HG03060 (cell line): ENCODE results near the gene PAFAH2.

Experiments
- ATAC-seq: cut with Tn5 transposase; IDR thresholded peaks from one replicate; pipeline ENCODE4 v1.9.1; 2021; ENCODE audit warnings: low read depth, moderate number of reproducible peaks; ENCODE audit not compliant: unreplicated experiment

The PAFAH2 gene

DNA sequence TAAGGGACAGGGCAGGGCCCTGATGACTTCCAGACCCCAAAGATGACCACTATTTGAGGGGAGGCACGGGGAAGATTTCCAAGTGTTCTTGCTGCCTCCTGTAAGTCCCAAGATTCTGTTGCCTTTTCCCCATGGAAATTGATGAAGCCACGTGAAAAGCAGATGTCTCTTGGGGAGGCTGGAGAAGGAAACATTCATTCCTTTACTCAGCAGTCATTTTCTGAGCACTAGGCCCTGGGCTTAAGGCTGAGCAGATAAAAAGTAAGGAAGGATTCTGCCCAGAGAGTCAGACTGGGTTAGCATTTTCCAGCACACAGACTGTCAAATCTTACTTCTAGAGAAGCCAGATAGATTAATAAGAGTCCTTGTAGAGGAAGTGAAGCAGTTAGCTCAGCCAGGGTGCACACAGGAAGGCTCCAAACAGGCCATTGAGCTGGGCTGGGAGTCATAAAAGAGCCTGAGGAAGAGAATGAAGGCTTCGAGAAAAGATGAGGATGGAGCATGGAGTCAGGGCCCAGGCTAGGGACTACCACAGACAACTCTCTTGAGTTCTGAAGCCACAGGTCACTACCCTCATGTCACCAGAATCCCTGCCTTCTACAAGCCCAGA, 33.9 kb upstream of the PAFAH2 start:
- ATAC-seq = no peak

DNA sequence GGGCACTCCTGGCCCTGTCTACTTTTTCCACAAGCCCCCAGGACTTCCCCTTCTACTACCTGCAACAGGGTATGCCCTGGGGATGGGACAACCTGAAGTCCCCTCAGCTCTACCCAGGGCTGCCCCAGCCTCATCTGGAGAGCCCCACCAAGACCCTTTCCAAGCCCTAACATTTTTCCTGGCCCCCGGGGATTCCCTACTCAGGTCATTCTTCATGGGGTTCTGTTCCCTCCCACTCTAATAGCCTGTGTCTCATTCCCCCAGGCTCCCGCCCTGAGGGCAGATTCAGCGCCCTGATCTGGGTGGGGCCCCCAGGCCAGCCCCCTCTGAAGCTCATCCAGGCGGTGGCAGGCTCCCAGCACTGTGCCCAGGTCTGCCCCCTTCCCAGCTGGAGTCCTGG, 33.3 kb upstream of the PAFAH2 start:
- ATAC-seq = no peak

DNA sequence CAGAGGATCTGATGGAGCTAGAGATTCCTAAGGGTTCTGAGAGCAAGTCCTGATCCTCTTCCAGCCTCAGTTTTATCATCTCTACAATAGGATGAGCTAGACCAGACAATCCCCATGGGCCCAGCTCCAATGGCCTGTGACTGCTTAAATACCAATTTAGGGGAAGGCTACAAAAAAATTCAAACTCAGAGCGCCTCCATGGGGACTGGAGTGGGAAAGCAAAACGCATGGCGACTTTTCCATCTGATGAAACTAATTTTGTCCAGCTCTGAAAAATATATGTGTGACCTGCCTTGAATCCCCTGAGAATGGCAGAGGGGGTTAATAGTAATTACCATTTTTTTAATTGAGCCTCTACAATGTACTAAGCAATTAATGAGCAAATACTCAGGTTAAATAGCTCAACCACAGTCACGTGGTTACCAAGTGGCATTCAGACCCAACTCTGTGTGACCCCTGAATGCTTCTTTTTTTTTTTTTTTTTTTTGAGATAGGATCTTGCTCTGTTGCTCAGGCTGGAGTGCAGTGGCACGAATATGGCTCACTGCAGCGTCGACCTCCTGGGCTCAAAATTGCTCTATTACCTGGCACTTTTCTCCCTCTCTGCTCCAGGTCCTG, 32.1 kb upstream of the PAFAH2 start:
- ATAC-seq = no peak

DNA sequence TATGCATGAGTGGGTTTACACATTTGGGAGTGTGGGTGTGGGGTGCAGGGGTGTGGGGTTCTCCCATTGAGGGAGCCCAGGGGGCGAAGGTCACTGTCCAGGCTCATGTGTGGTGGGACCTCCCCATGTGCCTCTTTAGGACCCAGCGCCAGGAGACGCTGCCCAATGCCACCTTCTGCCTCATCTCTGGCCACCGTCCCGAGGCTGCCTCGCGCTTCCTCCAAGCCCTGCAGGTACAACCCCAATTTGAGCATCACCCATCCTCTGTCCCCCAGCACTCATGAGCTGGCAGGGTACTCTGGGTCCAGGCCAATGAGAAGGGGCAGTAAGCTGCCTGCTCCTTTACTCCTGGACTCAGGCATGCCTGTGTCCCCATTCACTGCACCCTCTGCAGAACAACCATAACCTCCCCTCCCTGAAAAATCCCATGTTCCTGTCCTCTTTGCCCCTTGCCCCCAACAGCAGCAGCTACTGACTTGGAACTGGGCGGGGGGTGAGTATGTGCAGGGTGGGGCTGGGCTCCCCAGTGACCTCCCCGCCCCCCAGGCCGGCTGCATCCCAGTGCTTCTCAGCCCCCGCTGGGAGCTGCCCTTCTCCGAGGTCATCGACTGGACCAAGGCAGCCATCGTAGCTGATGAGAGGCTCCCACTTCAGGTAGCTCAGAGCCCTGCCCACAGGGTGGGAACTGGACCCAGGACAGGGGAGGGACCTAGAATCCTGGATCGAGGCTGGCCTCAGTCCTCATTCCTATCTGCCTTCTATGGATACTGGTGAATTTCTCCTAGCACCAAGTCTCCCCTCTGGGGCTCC, 31.4 kb upstream of the PAFAH2 start:
- no peak for ATAC-seq

DNA sequence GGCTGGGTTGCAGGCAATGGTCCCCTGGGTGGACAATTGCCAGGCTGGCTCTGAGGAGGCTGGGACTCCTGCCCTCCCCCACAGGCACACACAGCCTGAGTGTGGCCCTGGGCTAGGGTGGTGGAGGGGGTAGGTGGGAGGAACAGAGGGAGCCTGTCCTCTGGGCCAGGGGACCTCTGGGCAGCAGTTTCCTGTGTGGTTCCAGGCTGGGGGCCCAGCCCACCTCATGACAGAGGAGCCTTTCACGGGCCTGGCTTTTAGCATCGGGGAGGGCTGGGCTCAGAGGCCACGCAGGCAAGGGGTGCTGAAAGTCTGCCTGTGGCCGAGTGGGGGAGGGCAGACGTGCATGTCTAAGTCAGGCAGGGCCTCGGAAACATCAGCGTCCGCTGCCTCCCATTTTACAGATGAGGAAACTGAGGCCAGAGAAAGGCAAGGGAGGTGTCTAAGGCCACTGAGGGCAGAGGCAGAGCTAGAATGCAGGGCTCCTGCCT, 30.7 kb upstream of the PAFAH2 start:
- ATAC-seq = no peak

DNA sequence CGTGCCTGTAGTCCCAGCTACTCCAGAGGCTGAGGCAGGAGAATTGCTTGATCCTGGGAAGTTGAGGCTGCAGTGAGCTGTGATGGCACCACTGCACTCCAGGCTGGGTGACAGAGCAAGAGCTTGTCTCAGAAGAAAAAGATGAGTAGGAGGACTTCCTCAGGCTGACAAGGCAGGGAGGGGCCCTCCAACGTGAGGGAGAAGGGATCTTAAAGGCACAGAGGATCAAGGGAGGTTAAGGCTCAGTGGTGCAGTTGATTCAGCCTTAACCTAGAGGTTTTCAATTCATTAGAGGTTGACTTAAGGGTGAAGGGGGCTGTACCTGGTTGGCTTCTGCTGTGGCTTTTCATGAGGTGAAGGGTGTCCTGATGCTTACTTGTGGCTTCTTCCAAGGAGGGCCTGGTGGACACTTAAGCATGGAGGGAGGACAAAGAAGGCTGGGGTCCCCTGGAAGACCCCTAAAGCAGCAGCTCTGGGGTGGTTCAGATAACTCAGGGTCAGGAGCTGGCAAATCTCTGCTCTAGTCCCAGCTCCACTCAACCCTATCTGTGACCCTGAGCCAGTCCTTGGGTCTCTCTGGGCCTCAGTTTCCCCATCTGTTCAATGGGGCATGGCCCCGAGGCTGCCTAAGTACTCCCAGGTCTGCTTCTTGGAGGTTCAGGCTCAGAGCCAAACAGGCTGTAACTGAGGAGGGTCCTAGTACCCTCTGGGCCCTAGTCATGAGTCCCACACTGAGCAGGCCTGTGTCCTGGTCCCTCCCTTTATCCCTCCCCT, 30.0 kb upstream of the PAFAH2 start:
- ATAC-seq = no peak

DNA sequence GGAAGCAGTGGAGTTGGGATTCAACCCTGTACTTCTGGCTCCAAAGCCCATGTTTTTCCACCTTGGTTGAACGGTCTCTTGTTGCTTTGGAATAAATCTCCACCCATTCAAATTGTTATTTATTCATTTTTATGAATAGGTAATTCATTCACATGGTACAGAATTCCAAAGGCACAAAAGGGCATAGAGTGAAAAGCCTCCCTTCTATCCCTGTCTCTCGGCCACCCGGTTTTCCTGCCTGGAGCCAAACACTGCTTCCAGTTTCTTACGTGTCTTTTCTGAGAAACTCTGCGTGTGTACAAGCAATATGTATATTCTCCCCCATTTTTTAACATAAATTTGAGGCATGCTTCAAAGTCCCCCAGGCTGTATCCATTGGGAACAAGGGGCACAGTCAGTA, 27.7 kb upstream of the PAFAH2 start:
- ATAC-seq = no peak

DNA sequence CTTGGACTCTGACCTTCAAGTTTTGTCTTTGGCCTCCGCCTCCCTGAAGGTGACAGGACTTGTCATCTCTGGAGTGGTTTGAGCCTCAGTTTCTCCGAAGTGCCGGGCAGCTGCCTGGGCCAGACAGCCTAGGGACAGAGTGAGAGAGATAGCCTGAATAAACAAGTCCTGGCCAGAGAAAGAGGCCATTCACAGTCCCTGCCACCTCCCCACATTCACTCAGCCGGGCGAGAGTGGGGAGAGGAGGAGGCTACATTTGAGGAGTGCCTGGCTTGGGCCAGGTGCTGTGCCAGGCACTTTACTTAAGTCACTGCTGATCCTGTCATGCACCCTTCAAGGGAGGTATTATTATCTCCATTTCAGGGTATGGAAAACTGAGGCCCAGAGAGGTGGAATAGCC, 27.2 kb upstream of the PAFAH2 start:
- no peak for ATAC-seq

DNA sequence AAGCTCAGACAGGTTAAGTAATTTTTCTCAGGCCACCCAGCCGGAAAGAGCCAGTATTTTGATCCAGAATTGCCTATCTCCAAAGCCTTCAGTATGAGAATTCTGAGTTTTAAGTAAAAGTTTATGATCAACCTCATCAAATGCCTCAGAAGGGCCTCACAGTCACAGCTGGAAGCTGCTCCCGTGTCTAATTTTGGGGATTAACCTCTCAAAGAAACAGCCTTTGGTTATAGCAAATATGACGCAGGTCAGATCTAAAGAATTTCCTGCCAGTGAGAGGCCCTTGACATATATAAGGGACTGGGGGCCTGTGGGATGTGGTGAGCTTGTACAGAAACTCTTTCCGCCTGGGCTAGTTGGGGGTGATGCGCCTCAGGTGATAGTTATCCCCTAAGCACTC, 26.0 kb upstream of the PAFAH2 start:
- ATAC-seq = no peak

DNA sequence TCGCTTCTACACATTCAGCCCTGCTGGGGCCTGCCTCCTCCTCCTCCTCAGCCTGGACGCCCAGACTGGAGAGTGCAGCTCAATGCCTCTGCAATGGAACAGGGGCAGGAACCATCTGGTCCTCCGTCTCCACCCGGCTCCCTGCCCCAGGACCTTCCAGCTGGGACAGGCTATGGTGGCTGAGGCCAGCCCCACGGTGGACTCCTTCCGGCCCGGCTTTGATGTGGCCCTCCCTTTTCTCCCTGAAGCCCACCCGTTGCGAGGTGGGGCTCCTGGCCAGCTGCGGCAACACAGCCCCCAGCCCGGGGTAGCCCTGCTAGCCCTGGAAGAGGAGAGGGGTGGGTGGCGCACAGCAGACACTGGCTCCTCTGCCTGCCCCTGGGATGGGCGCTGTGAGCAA, 25.1 kb upstream of the PAFAH2 start:
- ATAC-seq = no peak

DNA sequence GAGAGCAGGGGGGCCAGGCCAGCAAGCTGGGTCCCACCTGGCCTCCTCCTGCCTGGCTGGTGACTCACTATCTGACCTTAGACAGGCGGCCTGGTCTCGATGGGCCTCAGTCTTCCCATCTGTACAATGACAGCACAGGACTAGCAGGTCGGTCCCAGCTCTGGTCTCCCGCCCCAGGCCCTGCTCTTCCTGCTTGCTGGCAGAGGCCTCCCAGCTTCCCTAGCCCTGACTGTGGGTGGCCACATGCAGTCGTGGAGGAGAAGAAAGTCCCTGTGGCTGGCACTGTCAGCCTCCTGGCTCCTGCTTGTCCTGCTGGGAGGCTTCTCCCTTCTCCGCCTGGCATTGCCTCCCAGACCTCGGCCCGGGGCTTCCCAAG, 24.5 kb upstream of the PAFAH2 start:
- no peak for ATAC-seq

DNA sequence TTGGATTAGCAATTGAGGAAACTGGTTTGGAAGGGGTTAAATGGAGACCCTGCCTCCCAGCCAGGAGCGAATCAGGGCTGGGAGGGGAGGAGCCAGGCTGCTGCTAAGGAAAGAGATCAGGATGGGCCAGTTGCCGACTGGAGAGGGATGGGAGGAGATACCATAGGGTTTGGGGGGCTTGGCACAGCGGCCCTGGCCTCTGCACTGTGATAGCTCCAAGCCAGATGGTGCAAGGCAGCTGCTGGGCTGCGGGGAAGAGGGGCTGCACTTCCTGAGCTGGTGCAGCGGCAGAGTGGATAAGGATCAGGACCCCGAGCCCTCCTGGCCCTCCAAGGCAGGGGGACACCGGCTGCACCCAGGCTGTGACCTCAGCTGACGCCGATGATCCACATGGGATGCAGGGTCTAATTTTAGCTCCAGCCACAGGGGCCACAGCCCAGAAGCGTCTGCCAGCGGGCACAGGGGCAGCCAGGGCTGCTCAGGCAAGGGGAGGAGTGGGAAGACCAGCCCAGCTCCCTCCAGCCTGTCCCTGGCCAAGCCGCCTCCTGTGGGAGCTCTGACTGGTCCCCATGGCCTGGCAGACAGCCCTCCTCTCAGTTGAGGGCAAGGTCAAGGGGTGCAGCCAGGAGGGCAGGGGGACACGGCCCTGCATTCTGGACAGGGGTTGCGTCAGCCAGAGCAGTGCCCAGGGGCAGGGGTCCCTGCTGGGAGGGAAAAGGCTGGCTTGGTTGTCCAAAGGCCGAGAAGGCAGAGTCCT, 24.0 kb upstream of the PAFAH2 start, which contains the start of gene EXTL1:
TSS of gene EXTL1 (plus strand) at position 129 of the 757 bp plus-strand sequence. CDS start 872 bp downstream, outside the sequence.
- ATAC-seq = no peak

DNA sequence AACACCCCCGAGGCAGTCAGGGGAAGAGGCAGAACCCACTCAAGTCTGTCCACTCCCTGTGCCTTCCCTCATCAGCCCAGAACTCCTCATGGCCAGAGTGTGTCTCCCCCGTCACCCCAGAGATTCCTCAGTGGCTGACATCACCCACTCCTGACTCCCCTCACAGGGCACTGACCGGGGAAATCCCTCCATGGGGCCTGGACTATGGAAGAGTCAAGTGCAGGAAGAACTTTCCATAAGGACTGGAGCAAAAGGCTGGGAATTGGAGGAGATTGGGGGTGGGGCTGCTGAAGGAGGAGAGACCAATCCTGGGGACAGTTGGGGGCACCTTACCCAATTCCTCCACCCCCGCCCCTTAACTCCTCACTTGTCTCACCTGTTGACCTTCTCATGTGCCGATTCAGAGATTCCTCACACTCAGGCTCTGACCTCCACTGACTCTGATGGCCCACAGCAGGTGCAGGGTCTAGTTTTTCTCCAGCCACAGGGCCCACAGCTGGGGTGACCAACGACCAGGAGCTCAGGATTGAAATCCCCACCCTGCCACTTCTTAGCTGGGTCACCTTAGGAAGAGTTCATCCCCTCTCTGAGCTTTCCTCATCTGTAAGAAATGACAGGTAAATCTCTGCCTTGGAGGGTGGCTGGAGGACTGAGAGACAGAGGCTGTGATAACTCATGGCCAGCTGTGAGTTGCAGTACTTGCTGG, 23.2 kb upstream of the PAFAH2 start:
- no peak for ATAC-seq

DNA sequence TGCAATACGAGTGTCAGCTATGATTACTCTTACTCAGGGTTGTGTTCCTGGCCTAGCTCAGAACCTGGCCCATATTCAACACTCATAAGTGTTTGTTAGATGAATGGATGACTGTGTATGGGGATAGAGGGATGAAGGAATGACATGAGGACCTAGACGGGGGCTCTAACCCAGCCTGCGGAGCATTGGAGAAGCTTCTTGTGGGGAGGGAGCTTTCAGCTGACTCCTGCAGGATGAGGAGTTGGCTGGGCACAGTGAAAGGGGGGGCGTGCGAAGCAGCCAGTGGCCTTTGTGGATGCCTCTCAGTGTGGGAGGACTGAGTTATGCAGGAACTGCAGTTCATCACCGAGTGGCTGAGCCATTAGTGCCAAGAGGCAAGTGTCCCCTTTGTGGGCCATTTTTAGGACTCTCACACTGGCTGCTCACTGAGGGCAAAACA, 22.5 kb upstream of the PAFAH2 start:
- ATAC-seq = no peak

DNA sequence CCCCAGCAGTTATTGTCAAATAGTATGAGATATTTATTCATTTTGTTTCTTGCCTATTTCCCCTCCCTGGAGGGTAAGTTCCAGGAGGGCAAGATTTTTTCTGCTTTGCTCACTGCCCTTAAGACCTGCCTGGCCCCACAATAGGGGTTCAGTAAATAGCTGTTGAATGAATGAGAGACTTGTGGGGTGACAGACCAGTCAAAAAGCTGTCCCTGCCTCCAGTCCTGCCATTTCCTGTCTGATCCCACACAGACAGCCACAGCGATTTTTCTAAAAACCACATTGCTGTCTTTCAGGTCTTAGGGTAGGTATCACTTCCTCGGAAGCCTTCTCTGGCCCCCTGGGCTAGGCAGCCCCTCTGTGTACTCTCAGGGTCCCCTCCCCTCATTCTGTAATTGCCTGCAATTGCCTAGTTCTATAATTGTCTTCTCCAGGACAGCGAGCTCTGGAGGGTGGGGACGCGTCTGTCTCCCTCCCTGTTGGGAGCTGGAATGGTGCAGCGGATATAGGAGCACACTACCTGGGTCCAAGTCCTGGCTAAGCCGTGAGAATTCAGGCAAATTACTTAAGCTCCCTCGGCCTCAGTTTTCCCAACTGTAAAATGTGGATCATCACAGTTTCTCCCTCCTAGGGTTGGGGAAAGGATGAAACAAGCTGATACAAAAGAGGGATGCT, 21.9 kb upstream of the PAFAH2 start:
- no peak for ATAC-seq

DNA sequence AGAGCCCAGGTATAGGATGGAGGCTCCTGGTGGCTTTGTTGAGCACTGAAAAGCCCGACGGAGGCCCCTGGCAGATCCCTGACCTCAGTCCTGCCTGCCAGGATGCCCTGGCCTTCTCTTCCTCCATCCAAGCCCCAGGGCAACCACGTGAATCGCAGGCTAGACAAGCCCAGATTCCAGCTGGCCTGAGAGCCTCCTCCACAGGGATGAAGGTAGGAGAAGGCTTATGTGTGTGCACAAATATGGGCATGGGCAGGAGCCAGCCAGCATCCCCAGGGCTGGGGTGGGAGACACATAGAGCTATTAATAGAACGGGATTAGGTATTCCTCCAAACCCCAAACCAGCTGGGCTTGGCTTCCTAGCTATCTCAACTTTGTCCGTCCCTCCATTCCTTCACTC, 19.7 kb upstream of the PAFAH2 start:
- ATAC-seq = no peak

DNA sequence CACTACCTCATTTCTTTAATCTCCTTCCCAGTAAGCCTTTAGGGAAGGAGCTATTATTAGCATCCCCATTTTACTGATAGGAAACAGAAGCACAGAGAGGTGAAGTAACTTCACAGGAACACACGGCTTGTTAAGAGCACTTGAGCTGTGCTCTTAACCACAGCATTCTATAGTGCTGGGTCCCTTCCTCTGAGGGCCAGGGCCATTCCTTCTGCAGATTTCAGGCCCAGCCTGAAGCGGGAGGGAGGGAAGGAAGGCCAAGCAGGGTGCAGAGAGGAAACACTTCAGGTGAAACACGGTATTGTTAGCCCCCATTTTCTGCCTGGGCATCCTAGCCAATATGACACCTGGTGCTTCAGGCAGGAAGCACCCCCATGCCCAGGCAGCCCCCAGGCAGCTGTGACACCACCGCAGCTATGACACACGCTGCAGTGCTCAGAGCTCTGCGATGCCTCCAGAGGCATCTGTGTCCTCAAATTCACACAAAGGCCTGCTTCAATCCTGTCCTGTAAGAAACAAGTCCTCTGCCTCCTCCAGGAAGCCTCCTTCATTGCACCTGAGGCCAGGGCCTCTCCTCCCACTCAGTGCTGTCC, 19.2 kb upstream of the PAFAH2 start:
- no peak for ATAC-seq

DNA sequence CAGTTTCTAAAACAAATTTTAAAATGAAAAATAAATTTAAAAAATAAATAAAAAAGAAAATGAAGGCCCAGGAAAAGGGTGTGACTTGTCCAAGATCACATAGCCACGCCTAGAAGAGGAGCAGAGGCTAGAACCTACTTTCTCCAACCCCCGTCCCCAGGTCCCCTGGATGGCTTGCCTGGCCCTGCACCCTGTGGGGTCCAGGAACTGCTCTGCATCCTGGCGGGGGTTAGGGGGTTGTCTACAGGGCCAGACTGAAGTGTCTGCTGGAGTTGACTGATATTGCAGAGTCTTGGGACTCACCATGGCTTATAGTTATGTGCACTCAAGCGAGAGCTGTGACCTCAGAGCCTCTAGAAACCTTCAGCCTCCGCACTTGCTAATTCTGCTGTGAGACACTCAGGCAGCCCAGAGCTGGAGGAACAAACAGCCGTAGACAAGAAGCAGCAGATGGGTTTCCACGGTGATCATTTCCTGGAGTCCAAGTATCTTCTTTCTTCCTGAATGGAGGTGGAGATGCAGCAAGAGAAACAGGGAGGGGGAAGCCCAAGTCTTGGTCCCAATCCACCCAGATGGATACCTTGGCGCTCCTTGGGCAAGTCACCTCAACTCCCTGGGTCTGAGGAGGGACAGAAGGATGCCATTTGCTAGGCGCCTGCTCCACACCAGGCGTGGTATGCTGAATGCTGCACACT, 18.5 kb upstream of the PAFAH2 start:
- ATAC-seq = no peak
